Hepatic stellate cell (primary cell): ENCODE data around the gene HOXC9.

Experiments
- DNase-seq: peaks from one replicate; pipeline ENCODE4 v3.0.0; 2011; ENCODE audit warnings: low spot score

Gene HOXC9

GRCh38 chr12:53963434-53964314 is 36.3 kb upstream of the HOXC9 start:
- no peak for DNase-seq

DNA sequence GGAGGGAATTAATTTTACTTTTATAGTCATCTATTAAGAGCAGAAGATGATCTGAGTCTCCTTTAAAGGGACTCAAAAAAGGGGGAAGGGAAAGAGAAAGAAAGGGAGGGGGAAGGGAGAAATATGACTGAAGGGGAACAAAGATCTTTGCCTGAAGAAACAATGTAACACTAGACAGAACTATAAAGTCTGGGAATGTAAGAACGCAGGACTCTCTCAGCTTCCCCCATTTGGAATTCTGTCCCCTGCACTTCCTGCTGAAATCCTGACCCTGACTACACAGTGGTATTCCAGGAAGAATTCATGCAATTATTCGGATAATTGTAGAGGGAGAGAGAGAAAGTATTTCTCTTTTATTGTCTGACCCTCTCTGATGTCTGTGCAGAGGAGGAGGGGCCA is 35.6 kb upstream of the HOXC9 start:
- DNase-seq: no peak

DNA sequence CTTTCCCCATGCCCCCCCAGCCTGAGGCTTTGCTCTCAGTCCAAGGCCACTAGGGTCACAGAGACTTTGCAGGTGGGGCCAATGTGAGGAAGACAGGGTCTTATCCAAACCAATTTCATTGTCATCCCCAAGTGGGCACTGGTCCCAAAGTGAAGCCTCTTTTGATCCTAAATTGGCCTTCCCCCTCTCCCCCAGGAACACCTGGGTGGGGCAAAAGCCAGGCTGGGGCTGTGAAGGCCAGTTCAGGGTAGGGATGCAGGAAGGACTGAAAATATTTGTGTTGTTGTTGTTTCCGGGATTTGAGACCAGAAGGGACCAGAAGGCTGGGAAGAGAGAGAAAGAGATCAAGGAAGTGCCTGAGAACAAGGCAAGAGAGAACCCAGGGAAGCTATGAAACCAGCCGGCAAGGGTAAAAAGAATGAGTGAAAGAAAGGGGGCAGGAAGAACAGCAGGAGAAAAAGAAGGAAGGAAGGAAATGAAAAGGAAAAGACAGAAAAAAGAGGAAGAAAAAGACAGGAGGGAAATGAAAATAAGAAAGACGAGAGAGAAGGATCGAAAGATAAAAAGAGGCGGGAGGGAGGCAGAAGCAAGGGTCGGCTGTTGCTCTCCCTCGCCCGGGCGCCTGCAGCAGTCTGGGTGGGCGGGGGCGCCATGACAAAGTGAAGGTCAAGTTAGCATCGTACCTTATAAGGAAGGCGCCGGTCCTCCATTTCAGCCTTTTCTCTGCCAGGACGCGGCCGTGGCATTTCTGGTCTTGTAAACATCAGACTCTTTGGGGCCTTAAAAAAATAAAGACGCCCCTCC is 34.5 kb upstream of the HOXC9 start:
- DNase-seq: no peak

DNA sequence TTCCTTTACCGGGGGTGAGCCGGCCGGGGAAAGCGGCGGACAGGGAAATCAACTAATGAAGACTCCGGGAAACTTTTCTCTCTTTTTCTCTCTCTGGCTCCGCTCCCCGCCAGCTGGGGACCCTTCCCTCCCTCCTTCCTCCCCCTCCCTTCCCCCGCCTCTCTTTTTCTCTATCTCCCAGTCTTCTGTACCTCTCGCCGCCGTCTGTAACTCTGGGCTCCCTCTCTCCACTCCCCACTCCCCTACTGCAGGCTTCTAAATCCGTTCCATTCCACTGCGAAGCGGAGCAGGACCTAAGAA is 33.9 kb upstream of the HOXC9 start:
- no peak for DNase-seq

- no peak for DNase-seq
Measured at GRCh38 chr12:53966385-53967133, 33.4 kb upstream of the HOXC9 start.

DNA sequence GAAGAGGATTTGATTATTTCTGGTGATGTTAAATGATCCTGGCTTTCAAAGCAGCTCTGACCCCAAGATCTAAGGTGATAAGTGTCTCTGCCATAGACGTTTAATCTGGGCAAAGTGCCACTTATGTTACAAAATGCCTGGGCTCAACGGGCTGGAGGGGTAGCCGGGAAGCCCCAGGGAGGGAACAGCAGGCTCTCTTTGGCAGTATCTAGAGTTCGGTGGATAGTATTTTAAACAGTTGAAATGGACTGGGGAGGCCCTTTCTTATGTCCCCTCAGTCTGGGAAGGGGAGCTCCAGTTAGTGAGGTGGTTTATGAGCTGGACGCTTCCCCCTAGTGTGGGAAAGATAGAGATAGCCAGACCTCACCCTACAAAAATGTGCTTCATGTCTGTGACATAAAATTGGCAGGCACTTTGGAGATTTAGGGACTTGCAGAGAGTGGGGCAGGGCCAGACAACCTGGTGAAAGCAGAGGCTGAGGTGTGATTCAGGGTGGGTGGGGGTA is 32.5 kb upstream of the HOXC9 start:
- DNase-seq: no peak

DNA sequence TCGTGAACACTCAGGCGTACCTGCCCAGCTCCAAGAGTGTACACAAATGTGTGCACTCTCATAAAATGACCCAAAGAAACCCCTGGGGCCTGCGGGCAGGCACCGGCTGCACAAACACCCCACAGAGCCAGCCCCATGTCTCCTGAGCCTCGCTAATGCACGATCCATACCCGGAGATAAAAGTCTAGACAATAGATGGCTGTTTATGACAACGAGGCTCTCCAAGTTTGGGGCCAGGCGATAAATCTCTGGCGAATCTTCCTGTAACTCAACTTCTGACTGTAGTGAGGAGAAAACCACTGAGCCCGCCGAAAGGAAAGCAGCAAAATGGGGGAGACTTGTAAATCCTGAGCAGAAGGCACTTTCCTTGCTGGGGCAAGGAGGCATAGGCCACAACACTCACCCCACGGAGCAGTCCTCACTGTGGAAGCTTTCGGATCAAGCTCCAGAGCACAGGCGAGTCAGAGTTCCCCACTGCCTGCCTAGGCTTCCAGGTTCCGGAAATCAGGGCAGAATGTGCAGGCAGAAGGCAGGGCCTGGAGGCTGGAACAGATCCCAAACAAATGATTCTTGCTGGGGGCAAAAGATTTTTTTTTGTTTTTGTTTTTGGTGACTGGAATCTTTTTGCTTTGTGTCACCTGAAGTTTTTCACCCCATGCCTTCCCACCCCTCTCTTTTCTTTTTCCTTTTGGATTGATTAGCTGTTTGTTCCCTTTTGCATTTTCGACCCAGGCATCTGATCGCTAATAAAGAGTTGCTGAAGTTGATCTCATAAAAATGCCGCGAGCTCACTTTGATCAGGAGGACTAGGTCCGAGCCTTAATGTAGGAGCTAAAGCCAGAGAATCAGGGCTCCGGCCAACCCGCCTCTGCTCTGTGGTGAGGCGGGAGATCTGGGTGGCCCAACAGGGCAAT is 31.5 kb upstream of the HOXC9 start:
- DNase-seq: no peak

DNA sequence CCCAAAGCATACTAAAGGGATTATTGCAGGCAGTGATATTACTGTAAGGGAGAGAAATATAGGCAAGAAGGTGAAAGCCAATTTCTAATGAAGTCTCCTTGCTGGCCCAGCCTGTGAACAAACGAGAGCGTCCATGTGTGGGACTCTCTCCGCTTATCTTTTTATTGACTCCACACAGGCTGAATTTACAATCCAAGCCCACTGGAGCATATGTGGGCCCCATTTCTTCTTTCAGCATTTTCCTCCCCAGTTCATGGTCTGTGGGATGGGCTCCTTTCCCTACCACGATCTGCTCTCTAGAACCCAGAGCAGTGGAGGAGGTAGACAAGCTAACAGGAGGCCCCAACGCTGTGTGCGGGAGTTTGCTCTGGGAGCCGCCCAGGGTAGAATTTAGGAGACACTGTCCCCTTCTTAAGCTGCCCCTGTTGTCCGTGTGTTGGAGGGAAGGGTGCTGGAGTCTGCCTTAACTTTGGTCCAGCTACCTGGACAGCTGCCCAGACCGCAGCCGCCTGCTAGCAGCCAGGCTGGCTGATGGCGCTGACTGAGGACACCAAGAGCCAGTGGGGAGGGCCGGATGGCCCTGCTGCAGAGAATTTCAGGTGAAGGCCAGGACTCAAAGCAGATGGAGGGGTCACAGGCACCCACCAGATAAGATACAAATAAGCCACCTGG is 30.2 kb upstream of the HOXC9 start:
- DNase-seq: no peak

DNA sequence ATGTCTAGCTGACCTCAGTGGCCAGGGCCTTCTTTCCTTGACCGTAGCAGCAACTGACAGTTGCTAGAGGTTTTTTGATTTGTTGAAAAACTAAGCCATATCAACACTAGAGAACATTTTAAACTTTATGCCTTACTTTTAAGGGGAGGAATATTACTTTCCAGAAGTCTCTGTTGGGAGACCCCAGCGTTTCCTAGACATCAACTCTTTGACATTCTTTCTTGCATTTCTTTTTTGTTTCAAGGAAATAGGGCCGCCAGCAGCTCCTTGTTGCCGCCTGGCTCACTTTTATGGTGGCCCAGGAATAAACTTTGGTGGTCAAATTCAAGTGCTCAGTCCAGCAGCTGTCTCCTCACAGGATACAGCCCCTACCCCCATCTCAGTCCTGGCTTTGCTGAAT is 29.5 kb upstream of the HOXC9 start:
- DNase-seq: no peak

- no peak for DNase-seq
Measured at GRCh38 chr12:53971129-53971528, 28.8 kb upstream of the HOXC9 start.

GRCh38 chr12:53971686-53972085 is 28.3 kb upstream of the HOXC9 start:
- DNase-seq: no peak

GRCh38 chr12:53972152-53972702 is 27.7 kb upstream of the HOXC9 start:
- no peak for DNase-seq

DNA sequence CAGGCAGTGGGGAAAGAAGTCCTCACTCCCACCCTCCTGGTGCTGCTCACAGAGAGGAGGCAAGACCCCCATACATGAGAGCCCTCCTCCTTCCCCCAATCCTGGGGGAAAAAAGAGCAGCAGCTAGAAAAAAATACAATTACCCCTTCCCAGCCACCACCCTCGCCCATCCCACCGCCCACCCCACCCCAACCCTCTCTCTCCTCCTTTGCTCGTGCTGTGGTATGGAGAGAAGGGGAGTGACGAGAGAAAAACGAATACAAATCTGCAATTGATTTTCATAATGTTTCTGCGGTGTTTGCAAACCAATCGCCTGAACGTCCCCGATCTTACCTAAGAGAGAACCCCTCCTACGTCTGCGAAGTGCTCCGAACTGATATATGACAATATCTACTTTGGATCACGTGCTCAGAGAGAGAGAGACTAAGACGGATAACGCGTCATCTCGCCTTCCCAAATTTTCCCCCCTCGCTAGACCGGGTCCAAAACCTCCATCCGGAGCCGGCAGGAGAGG is 27.2 kb upstream of the HOXC9 start, which contains the start of gene HOXC11:
TSS of gene HOXC11 (plus strand) at position 405 of the 514 bp plus-strand sequence. CDS start 116 bp downstream, outside the sequence.
- DNase-seq: no peak

GRCh38 chr12:53973236-53974042 is 26.5 kb upstream of the HOXC9 start:
- DNase-seq: no peak

GRCh38 chr12:53974084-53975063 is 25.6 kb upstream of the HOXC9 start, which contains the start of gene HOTAIR:
TSS of gene HOTAIR (minus strand) at chr12:53974954.
- DNase-seq: no peak

GRCh38 chr12:53975064-53975471 is 24.9 kb upstream of the HOXC9 start:
- DNase-seq: no peak

GRCh38 chr12:53975479-53976152 is 24.3 kb upstream of the HOXC9 start:
- DNase-seq: no peak
